IgD-negative memory B cell (primary cell): ENCODE results near the gene TLK2. TPM values are rescaled to one million over a fixed set of nuclear protein-coding genes. Genes with fewer than 3 reads are reported as not detected.
A peak's percentile ranks its signal among the peaks of the same experiment; 100 is the strongest.

ENCODE experiments used
- H3K27ac Mint-ChIP-seq, 3 donors: one replicate each; pipeline ENCODE4 v1.8.0; 2020 to 2022; ENCODE audit warnings: mild to moderate bottlenecking in 3 of 3, mixed read lengths in 3 of 3, moderate library complexity in 1 of 3
- H3K27me3 Mint-ChIP-seq: one replicate; pipeline ENCODE4 v1.8.0; 2021; ENCODE audit warnings: mixed read lengths
- H3K36me3 Mint-ChIP-seq: one replicate; pipeline ENCODE4 v1.8.0; 2020; ENCODE audit warnings: mild to moderate bottlenecking, mixed read lengths
- H3K4me1 Mint-ChIP-seq, 3 donors: one replicate each; pipeline ENCODE4 v1.8.0; 2020 to 2022; ENCODE audit warnings: mixed read lengths in 3 of 3, mild to moderate bottlenecking in 1 of 3
- H3K4me3 Mint-ChIP-seq, 4 donors: one replicate each; pipeline ENCODE4 v1.8.0; 2020 to 2022; ENCODE audit warnings: mild to moderate bottlenecking in 4 of 4, mixed read lengths in 4 of 4, moderate library complexity in 3 of 4
- H3K9me3 Mint-ChIP-seq, 3 donors: one replicate each; pipeline ENCODE4 v1.8.0; 2020 to 2021; ENCODE audit warnings: mixed read lengths in 3 of 3, mild to moderate bottlenecking in 1 of 3
- polyA plus RNA-seq: library from polyadenylated mRNA; unstranded; fragments of 300-500 nt; fragmentation: Illumina TruSeq; gene quantifications from one replicate; pipeline ENCODE4 v1.2.3, GENCODE V29; 2021

Gene TLK2
- polyA plus RNA-seq, 1 donor from 2014 or later = 12.1 TPM

DNA sequence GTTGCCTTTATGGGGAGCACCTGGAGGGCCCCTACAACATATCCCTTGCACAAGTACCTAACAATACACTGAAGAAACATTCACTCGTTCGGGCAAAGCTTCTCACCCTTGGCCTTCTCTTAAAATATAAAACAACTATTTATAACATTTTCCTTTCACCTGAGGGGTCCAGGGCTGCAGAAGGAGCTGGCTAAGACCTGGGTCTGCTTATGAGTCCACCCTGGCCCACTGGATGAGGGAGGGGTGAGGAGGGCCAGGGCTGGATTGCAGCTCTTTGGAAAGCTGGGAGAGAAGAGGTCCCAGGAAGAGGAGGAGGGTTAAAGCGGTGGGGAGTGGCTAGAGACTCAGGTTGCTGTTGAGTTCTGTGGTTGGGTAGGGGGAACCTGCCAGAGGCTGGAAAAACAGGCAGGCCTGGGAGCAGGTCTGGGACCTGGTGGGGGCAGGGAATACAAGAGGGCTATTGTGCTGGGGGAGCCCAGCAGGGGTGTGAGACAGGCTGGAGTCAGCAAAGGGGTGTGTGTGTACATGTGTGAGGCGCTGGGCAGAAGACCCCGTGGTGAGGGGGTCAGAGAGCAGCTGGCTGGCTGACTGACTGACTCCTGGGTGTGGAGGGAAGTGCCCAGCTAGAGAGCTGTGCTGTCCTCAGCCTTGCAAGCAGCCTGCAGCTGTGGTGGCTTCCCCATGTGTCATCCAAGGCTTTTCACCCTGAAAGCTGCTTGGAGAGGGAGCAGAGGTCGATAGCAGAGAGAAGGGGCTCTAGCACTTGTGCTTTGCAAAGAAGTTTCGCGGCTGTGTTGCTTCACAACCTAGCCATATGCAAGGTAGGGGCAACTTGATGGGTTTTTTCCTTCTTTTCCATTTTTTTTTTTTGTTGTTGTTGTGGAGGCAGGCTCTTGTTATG lies 138.6 kb downstream of the TLK2 start:
- no peaks in the 10 kb centered on the region for H3K36me3 Mint-ChIP-seq
- no peaks in the 10 kb centered on the region for H3K4me1 Mint-ChIP-seq
- no peak overlapping the region for H3K27ac Mint-ChIP-seq
- H3K9me3 Mint-ChIP-seq = no peaks in the 10 kb centered on the region
- no peaks in the 10 kb centered on the region for H3K27me3 Mint-ChIP-seq
- peak overlapping the region in 1 of 4 donors; percentile 8 for H3K4me3 Mint-ChIP-seq

DNA sequence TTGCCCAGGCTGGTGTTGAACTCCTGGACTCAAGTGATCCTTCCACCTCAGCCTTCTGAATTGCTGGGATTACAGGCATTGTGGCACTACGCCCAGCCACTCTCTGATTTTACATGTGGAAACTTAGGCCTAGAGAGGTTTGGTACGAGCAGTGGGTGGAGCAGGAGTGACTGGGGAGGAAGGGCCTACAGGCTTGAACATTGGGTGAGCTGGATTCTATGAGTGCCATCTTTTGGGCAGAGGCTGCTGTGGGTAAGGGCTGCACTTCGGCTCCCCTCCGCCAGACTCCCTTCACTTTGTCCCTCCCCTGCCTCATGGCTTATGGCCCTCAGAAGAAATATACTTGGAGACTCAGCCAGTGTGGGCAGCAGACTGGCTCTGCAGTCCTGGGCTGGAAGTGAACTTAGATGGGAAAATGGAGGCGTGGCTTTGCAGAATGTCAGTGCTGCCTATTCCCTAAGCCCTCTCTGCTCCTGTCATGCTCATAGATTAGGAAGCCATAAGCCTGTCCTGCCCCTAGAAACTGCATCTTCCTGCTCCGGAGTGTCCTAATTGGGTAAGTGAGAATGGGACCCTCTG lies 139.4 kb downstream of the TLK2 start:
- Mint-ChIP-seq H3K4me3 (no peak overlapping the region), H3K27me3 (no peaks in the 10 kb centered on the region), H3K27ac (peak overlapping the region in 1 of 3 donors; percentile 74), H3K36me3 (peaks cover 2% of the 10 kb centered on the region), H3K9me3 (no peaks in the 10 kb centered on the region), H3K4me1 (no peaks in the 10 kb centered on the region)

DNA sequence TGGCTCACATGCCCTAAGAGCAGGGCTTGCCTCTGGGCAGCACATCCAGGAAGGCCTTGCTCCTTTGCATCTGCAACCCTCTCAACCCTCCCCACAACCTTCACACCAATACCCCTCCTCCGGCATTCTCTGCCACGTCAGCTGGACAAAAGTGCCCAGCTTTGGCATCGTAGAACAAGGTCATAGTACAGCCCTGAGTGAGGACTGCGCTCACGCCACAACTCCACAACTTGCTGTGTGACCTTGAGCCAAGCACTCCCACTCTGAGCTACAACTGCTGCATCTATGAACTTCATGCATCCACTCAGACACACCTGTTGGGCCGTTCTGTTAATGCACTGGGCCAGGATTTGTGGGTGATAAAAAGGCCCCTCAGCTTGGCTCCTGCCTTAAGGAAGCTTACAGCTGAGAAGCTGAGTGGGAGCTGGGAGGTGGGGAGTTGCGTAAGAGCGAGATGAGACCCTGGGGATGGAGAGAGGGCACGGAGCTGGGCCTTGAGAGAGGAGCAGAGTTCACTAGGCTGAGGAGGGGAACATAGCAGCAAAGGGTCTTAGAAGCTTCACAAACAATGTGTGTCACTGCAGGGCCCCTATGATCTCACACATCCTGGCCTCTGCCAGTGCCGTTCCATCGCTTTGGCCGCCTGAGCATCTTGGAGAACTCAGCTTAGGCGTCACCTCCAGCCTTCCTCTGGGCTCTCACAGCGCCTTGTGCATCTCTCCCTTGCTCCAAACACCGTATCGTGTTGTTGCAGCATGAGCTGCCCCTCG lies 140.2 kb downstream of the TLK2 start:
- H3K36me3 Mint-ChIP-seq = peaks cover 2% of the 10 kb centered on the region

DNA sequence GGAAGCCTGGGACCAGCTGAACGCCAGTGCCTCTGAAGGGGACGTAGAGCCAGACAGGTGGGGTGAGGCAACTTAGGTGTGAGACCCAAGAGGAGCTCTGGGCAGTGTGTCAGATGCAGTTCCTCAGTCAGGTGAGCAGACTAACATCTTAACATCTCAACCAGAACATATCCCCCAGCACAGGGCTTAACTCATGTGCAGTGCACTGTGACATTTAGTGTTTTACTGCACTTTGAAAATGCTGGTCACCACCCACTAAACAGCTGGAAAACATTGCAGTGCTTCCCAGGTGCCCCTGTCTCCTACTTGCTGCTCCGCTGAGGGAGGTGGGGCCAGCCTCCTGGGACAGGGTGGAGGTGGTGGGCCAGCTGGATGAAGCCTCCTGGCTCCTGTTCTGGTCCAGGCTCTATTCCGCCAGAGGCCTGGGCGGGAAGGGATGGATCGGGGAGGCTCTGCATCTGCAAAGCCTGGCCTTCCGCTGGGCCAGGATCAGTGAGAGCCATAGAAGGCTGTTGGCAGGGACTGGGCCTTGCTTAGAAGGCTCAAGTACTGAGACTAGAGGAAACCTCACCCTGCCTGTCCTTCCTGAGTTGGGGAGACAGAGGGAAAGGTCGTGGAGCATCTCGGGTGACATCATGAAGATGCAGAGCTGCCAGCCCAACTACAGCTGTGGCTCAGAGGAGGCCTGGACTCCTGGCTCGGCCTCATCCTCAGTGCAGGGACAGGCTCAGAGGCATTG lies 141.0 kb downstream of the TLK2 start:
- Mint-ChIP-seq H3K4me1 (no peaks in the 10 kb centered on the region), H3K36me3 (peaks cover 2% of the 10 kb centered on the region), H3K27ac (peak overlapping the region in 1 of 3 donors; percentile 41), H3K9me3 (no peaks in the 10 kb centered on the region), H3K27me3 (no peaks in the 10 kb centered on the region), H3K4me3 (no peak overlapping the region)

More for the DNA sequence above, 140.2 kb downstream of the TLK2 start:
- Mint-ChIP-seq H3K27ac (peak overlapping the region in 1 of 3 donors; percentile 41), H3K9me3 (no peaks in the 10 kb centered on the region), H3K4me1 (no peaks in the 10 kb centered on the region), H3K4me3 (no peak overlapping the region), H3K27me3 (no peaks in the 10 kb centered on the region)

DNA sequence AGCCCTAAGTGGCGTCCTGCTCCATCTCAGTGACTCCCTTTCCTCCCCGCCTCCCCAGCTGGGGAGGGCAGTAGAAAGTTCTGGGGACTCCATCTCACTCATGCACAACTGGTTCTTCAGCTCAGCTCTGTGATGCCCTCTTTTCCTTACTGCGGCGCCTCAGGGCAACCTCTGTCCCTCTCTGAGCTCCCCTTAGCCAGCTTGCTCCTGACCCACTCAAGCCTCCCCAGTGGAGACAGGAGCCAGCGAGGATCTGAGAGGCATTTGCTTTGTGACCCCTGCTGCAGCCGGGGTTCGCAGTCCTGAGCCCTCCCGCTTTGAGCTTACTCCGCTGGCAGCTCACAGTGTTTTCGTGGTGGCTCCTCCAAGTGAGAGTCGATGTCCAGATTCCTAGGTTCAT lies 142.6 kb downstream of the TLK2 start:
- H3K27me3 Mint-ChIP-seq = no peaks in the 10 kb centered on the region
- H3K27ac Mint-ChIP-seq = no peak overlapping the region
- H3K36me3 Mint-ChIP-seq = peaks cover 2% of the 10 kb centered on the region
- H3K4me1 Mint-ChIP-seq = peaks cover 0 to 1% (median 0%) of the 10 kb centered on the region in 3 donors
- H3K4me3 Mint-ChIP-seq = no peak overlapping the region
- H3K9me3 Mint-ChIP-seq = no peaks in the 10 kb centered on the region

DNA sequence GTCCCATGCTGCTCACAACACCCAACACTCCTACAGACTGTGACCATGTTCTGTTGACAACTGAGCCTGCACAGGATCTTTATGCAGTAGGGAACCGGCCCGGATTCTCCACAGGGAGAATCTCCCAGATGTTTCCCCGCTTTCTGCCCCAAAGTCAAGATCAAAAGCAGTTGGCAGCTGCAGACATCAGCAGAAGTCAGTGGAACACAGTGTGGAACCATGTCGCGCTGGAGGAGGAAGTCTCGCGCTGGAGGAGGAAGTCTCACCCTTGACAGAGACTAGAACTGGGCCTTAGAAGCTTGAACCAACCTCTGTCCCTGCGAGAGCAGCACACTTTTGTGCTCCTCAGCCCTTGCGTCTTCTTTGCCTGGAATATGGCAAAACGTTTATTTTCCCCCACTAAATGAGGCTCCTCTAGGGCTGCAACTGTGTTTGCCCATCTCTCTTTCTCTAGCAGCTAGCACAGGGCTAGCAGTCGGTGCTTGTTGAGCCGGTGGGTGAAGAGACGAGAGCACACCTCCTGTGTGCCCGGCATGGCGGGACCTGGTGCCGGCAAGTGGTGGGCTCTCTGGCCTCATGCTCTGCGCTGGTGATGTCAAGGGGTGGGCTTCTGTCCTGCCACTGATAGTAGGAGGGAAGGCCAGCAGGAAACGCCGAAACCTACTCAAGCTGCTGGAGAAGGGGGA lies 146.7 kb downstream of the TLK2 start:
- Mint-ChIP-seq H3K36me3 (peaks cover 4% of the 10 kb centered on the region), H3K27ac (no peak overlapping the region), H3K4me1 (peaks cover 0 to 6% (median 5%) of the 10 kb centered on the region in 3 donors), H3K9me3 (no peaks in the 10 kb centered on the region), H3K27me3 (peaks cover 20% of the 10 kb centered on the region), H3K4me3 (peak overlapping the region in 1 of 4 donors; percentile 45)

DNA sequence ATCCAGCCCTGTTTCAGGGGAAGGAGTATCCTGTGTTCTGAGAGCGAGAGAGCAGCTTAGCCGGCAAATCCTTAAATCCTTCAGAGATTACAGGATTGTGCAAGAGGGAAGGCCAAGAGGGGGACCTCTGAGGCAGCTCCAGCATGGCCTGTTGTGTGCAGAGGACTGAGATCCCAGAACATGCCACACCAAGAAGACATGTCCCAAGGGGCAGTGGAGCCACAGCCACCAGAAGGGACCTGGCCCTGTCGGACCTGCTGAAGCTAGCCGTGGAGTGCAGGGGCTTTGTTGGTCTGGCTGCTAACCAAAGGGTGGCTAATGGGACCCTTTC lies 147.2 kb downstream of the TLK2 start:
- peak overlapping the region in 1 of 4 donors; percentile 45 for H3K4me3 Mint-ChIP-seq
- H3K4me1 Mint-ChIP-seq = peaks cover 0 to 6% (median 5%) of the 10 kb centered on the region in 3 donors
- no peaks in the 10 kb centered on the region for H3K9me3 Mint-ChIP-seq
- H3K27ac Mint-ChIP-seq = no peak overlapping the region
- peaks cover 4% of the 10 kb centered on the region for H3K36me3 Mint-ChIP-seq
- H3K27me3 Mint-ChIP-seq = peaks cover 20% of the 10 kb centered on the region

DNA sequence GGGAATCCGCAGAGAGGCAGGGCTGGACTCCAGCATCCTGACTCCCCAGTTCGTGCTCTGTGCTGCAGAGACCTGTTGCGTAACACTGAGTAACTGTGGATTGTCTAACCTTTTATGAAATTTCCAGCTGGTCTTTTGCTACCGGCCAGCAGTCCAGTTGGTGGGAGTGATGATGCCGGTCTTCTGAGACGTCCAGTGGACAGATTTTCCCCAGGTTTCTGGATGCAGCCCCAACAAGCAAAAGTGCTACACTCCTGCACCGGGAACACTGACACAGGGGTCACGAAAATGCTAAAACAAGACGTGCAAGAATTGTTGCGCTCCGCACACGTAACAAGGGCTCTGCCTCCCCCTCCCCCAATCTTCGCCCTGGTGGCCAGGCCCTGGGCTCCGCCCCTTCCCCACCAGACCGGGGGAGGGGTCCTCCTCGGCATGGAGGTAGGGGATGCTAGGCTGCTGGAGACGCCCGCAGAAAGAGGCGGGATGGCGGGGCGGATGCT lies 148.1 kb downstream of the TLK2 start:
- H3K9me3 Mint-ChIP-seq = no peaks in the 10 kb centered on the region
- peaks cover 0 to 6% (median 5%) of the 10 kb centered on the region in 3 donors for H3K4me1 Mint-ChIP-seq
- peaks cover 20% of the 10 kb centered on the region for H3K27me3 Mint-ChIP-seq
- H3K36me3 Mint-ChIP-seq = peaks cover 4% of the 10 kb centered on the region
- H3K27ac Mint-ChIP-seq = no peak overlapping the region
- H3K4me3 Mint-ChIP-seq = peak overlapping the region in 2 of 4 donors; percentile 18 to 77

DNA sequence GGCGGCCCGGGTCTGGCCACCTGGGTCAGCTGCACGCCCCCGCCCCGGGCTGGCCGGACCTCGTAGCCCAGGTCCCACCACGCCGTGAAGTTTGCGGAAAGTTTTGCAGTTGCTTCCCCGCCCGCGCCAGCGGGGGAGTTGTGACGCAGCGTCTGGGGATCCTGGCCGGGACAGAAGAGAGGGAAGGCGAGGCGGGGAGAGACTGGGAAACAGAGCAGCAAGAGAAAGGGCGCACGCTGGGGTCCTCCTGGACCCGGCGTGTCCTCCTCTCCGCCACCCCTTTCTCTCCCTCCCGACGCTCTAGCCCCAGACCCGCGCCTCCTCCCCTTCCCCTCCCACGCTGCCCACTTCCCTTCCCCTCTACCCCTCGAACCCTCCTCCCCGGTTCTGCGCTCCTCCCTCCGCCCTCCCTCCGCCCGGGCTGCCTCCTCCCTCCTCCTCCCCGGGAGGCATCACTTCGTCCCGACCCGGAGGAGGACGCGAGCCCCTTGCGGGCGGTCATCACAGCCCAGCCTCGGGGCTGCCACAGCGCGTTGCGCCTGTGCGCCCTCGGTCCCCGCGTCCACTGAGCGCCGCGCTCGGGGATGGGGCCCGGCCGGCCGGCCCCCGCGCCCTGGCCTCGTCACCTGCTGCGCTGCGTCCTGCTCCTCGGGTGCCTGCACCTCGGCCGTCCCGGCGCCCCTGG lies 148.7 kb downstream of the TLK2 start, which contains the start of gene MRC2:
TSS of gene MRC2 (plus strand) at position 452 of the 685 bp plus-strand sequence. CDS start at position 585, 133 bp downstream.
- Mint-ChIP-seq H3K4me1 (peaks cover 0 to 6% (median 5%) of the 10 kb centered on the region in 3 donors), H3K36me3 (peaks cover 4% of the 10 kb centered on the region), H3K27me3 (peaks cover 22% of the 10 kb centered on the region), H3K27ac (no peak within 1 kb of the TSS), H3K4me3 (peak within 1 kb of the TSS in 3 of 4 donors; percentile 64 to 77 (median 74)), H3K9me3 (no peaks in the 10 kb centered on the region)

DNA sequence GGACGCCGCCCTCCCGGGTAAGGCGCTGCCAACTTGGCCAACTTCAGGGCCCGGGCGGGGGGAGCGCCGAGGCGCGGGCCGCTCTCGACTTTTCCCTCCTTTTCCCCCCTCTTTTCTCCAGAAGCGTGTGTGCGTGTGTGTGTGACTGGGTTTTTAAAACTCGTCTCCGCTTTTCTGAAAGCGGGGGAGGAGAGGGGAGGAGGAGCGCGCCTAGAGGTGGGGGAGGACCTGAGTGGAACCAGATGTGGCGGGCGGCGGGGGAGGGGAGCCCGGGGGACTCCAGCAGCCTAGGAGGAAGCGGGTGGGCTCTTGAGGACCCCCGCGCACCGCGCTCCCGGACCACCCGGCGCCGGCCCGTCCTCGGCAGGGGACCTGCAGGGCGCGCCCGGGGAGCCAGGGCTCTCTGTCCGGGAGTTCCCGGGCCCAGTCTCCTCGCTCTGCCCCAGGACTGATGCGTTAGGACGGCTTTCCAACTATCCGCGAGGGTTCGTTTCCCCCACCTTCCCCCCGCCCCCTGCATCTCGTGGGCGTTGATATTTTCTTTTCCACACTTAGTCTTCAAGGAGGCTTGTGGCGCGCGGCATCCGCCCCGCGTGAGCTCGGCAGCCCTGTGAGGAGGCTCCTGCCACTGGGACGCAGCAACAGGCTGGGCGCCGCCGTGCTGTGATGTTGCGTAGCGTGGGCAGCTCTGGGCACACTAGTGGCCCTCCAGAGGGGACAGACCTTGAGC lies 149.4 kb downstream of the TLK2 start:
- Mint-ChIP-seq H3K9me3 (no peaks in the 10 kb centered on the region), H3K4me1 (peaks cover 0 to 6% (median 5%) of the 10 kb centered on the region in 3 donors), H3K36me3 (peaks cover 2% of the 10 kb centered on the region), H3K4me3 (peak overlapping the region in 3 of 4 donors; percentile 60 to 69 (median 64)), H3K27ac (no peak overlapping the region), H3K27me3 (peaks cover 22% of the 10 kb centered on the region)

DNA sequence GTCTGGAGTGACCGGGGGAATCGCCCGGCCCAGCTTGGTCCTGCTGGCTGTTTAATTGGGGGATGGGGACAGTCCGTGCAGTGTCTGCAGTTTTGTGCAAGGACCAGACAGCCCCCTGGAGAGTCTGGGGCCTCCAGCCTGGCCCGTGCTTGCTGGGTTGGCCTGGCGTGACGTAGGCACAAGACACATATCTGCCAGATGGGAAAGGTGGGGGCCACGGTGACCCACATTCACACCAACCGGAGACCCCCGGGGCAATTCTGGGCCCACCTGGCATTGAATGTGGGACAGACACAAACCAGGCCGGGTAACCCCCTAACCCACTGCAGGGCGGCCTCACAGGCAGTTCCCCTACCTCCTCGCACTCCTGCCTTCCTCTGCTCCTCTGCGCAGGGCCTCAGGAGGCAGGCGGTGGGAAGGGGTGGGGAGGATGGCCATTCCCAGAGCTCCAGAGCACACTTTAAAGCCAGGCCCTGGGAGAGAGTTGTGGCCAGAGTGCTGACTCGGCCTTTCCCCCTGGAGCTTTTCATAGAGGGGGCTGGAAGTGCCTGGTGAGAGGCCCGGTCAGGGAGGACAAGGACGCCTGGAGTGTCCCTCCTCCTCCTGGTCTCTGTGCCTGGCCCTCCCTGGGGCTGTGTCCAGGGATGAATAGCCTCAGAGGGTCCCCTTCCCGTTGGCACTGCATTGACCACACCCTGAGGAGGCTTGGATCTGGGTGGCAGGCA lies 150.4 kb downstream of the TLK2 start:
- H3K4me3 Mint-ChIP-seq = peak overlapping the region in 2 of 4 donors; percentile 64 to 74
- peaks cover 0 to 6% (median 5%) of the 10 kb centered on the region in 3 donors for H3K4me1 Mint-ChIP-seq
- H3K27me3 Mint-ChIP-seq = peaks cover 22% of the 10 kb centered on the region
- no peak overlapping the region for H3K27ac Mint-ChIP-seq
- H3K36me3 Mint-ChIP-seq = peaks cover 2% of the 10 kb centered on the region
- H3K9me3 Mint-ChIP-seq = no peaks in the 10 kb centered on the region

DNA sequence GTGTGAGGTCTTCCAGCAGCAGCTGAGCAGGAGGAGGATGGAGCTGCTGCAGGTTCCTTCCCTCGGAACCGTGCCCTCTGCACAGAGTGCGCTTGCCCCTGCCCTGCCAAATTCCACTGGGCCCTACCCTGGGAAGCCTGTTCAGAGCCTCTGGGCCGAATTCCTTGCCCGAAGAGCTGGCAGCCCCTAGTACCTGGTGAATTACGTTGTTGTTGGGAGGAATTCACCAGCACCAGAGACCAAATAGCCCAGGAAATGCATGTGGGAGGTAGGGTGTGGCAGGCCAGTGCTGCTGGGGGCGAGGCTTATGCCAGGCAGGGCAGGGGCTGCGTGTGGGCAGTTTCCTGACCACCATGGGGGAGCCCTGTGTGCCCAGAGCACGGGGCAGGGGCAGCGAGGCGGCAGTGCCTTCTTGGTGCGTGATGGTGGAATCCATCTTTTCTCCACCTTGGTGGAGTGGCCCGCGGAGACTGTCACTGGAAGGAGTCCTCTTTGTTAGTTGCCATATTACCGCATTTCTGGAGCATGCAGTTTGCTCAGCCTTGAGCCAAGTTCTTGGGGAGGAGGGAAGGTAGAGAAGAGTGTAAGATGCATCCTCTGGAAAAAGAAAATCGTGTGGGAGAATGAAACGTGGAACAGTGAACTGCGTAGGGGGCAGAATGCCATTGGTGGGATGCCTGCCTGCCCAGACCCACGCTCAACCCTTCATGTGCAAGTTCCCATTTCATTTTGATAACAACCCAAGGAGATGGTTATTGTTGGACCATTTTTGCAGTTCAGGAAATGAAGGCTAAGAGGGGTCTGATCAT lies 151.1 kb downstream of the TLK2 start:
- peaks cover 0 to 6% (median 5%) of the 10 kb centered on the region in 3 donors for H3K4me1 Mint-ChIP-seq
- no peaks in the 10 kb centered on the region for H3K9me3 Mint-ChIP-seq
- peaks cover 22% of the 10 kb centered on the region for H3K27me3 Mint-ChIP-seq
- H3K4me3 Mint-ChIP-seq = no peak overlapping the region
- peaks cover 2% of the 10 kb centered on the region for H3K36me3 Mint-ChIP-seq
- H3K27ac Mint-ChIP-seq = no peak overlapping the region
